ENCODE results near the gene CHRNA4. TPM values are rescaled to one million over a fixed set of nuclear protein-coding genes. Genes with fewer than 3 reads are reported as not detected.

The CHRNA4 gene
- polyA plus RNA-seq, 1 of the 3 experiments (the other 2 are of a cell fraction): not detected

- Histone ChIP-seq H4K20me1 (ENCODE audit: insufficient read depth) (no peaks in the 10 kb centered on the region), H3K4me3 (ENCODE audit: low read depth in 2 of 2, low read length in 1 of 2) (no peak overlapping the region), H3K9ac (no peak overlapping the region), H2AFZ (ENCODE audit: low read depth) (no peak overlapping the region), H3F3A (replicated peaks; ENCODE audit: insufficient read depth) (no peaks in the 10 kb centered on the region), H3K27ac (ENCODE audit: low read depth in 2 of 2, low read length in 1 of 2) (no peak overlapping the region), H3K36me3 (replicated peaks in 1 of 2; ENCODE audit: control insufficient read depth in 1 of 2, insufficient read depth in 2 of 2, low read length in 1 of 2) (no peaks in the 10 kb centered on the region), H3K9me3 (no peaks in the 10 kb centered on the region), H3K4me1 (ENCODE audit: control insufficient read depth in 1 of 2, insufficient read depth in 2 of 2, low read depth in 1 of 2, low read length in 1 of 2) (no peaks in the 10 kb centered on the region), H3K79me2 (ENCODE audit: insufficient read depth) (no peaks in the 10 kb centered on the region), H3K27me3 (ENCODE audit: insufficient read depth) (no peaks in the 10 kb centered on the region), H3K4me2 (no peak overlapping the region), H3K9me2 (no peaks in the 10 kb centered on the region)
- CTCF ChIA-PET: interaction anchor here (5.8 kb wide), 1 partner anchor 67 kb away, joined by 53 read pairs; no protein-coding TSS in a partner anchor
- WGBS (ENCODE audit: low lambda C conversion rate): 64% methylated on average over 9 of the region's 15 CpGs
- TF ChIP-seq SMC3 (IDR thresholded peaks at IDR 0.05; ENCODE audit: low read depth, low read length): no peak
- TF ChIP-seq FOXM1 (IDR thresholded peaks at IDR 0.05; ENCODE audit: low read depth): no peak
- no peak for TF ChIP-seq POLR2AphosphoS5 (IDR thresholded peaks at IDR 0.05; ENCODE audit: low read depth, low read length)
- POLR2A ChIA-PET: no interaction called here
- no peak for DNase-seq
Observed at GRCh38 chr20:63315240-63315689, 45.9 kb downstream of the CHRNA4 start.

GRCh38 chr20:63314566-63315239 lies 46.4 kb downstream of the CHRNA4 start:
- 51% methylated on average over 14 of the region's 21 CpGs for WGBS (ENCODE audit: low lambda C conversion rate)
- Histone ChIP-seq H3F3A (replicated peaks; ENCODE audit: insufficient read depth) (no peaks in the 10 kb centered on the region), H3K36me3 (replicated peaks in 1 of 2; ENCODE audit: control insufficient read depth in 1 of 2, insufficient read depth in 2 of 2, low read length in 1 of 2) (no peaks in the 10 kb centered on the region), H3K79me2 (ENCODE audit: insufficient read depth) (no peaks in the 10 kb centered on the region), H3K4me2 (no peak overlapping the region), H3K9me2 (no peaks in the 10 kb centered on the region), H3K27me3 (ENCODE audit: insufficient read depth) (no peaks in the 10 kb centered on the region), H3K9me3 (no peaks in the 10 kb centered on the region), H3K4me1 (ENCODE audit: control insufficient read depth in 1 of 2, insufficient read depth in 2 of 2, low read depth in 1 of 2, low read length in 1 of 2) (peaks cover 0 to 1% of the 10 kb centered on the region in 2 experiments; a peak in 1 of 4 replicates), H3K27ac (ENCODE audit: low read depth in 2 of 2, low read length in 1 of 2) (no peak overlapping the region), H4K20me1 (ENCODE audit: insufficient read depth) (no peaks in the 10 kb centered on the region), H3K9ac (no peak overlapping the region), H3K4me3 (ENCODE audit: low read depth in 2 of 2, low read length in 1 of 2) (no peak overlapping the region), H2AFZ (ENCODE audit: low read depth) (no peak overlapping the region)
- CTCF ChIA-PET: interaction anchor here (5.8 to 10.4 kb wide), 2 partner anchors 67 kb away, joined by 53 to 460 read pairs; no protein-coding TSS in a partner anchor
- DNase-seq: no peak
- POLR2A ChIA-PET: no interaction called here
- TF ChIP-seq SMC3 (IDR thresholded peaks at IDR 0.05; ENCODE audit: low read depth, low read length) (no peak), JUND (IDR thresholded peaks at IDR 0.05) (no peak), NFIC (IDR thresholded peaks at IDR 0.05; ENCODE audit: borderline replicate concordance) (no peak), USF2 (IDR thresholded peaks at IDR 0.05; ENCODE audit: borderline replicate concordance, low read depth, low read length) (no peak), YY1 (IDR thresholded peaks at IDR 0.05; ENCODE audit: low read depth) (no peak), MXI1 (IDR thresholded peaks at IDR 0.05; ENCODE audit: low read depth, low read length) (no peak), ZBTB33 (IDR thresholded peaks at IDR 0.05; ENCODE audit: borderline replicate concordance, low read depth) (no peak), POLR2AphosphoS5 (IDR thresholded peaks at IDR 0.05; ENCODE audit: low read depth, low read length) (no peak), SIN3A (IDR thresholded peaks at IDR 0.05; ENCODE audit: borderline replicate concordance, low read depth, low read length) (no peak), RFX5 (IDR thresholded peaks at IDR 0.05; ENCODE audit: low read length) (no peak), FOXJ3 (CRISPR knock-in tag; IDR thresholded peaks at IDR 0.05) (no peak), TCF12 (IDR thresholded peaks at IDR 0.05) (no peak), TEAD4 (IDR thresholded peaks at IDR 0.05; ENCODE audit: borderline replicate concordance, insufficient read depth) (no peak), RXRA (IDR thresholded peaks at IDR 0.05; ENCODE audit: borderline replicate concordance, low read depth) (no peak), TAF1 (IDR thresholded peaks at IDR 0.05; ENCODE audit: borderline replicate concordance, low read depth, low read length) (no peak), GABPA (IDR thresholded peaks at IDR 0.05; ENCODE audit: low read depth) (no peak), RCOR1 (IDR thresholded peaks at IDR 0.05; ENCODE audit: low read length) (no peak)
- TF ChIP-seq, protein P1, sequence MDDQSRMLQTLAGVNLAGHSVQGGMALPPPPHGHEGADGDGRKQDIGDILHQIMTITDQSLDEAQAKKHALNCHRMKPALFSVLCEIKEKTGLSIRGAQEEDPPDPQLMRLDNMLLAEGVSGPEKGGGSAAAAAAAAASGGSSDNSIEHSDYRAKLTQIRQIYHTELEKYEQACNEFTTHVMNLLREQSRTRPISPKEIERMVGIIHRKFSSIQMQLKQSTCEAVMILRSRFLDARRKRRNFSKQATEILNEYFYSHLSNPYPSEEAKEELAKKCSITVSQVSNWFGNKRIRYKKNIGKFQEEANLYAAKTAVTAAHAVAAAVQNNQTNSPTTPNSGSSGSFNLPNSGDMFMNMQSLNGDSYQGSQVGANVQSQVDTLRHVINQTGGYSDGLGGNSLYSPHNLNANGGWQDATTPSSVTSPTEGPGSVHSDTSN (IDR thresholded peaks at IDR 0.05): no peak
- TF ChIP-seq, protein P2, sequence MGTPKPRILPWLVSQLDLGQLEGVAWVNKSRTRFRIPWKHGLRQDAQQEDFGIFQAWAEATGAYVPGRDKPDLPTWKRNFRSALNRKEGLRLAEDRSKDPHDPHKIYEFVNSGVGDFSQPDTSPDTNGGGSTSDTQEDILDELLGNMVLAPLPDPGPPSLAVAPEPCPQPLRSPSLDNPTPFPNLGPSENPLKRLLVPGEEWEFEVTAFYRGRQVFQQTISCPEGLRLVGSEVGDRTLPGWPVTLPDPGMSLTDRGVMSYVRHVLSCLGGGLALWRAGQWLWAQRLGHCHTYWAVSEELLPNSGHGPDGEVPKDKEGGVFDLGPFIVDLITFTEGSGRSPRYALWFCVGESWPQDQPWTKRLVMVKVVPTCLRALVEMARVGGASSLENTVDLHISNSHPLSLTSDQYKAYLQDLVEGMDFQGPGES (IDR thresholded peaks at IDR 0.05; ENCODE audit: low read depth, low read length): no peak
- TF ChIP-seq, protein P3, sequence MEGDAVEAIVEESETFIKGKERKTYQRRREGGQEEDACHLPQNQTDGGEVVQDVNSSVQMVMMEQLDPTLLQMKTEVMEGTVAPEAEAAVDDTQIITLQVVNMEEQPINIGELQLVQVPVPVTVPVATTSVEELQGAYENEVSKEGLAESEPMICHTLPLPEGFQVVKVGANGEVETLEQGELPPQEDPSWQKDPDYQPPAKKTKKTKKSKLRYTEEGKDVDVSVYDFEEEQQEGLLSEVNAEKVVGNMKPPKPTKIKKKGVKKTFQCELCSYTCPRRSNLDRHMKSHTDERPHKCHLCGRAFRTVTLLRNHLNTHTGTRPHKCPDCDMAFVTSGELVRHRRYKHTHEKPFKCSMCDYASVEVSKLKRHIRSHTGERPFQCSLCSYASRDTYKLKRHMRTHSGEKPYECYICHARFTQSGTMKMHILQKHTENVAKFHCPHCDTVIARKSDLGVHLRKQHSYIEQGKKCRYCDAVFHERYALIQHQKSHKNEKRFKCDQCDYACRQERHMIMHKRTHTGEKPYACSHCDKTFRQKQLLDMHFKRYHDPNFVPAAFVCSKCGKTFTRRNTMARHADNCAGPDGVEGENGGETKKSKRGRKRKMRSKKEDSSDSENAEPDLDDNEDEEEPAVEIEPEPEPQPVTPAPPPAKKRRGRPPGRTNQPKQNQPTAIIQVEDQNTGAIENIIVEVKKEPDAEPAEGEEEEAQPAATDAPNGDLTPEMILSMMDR (IDR thresholded peaks at IDR 0.05): no peak

Data from SK-N-SH (cell line).